ENCODE data around the gene CLRN1.

Gene CLRN1

DNA sequence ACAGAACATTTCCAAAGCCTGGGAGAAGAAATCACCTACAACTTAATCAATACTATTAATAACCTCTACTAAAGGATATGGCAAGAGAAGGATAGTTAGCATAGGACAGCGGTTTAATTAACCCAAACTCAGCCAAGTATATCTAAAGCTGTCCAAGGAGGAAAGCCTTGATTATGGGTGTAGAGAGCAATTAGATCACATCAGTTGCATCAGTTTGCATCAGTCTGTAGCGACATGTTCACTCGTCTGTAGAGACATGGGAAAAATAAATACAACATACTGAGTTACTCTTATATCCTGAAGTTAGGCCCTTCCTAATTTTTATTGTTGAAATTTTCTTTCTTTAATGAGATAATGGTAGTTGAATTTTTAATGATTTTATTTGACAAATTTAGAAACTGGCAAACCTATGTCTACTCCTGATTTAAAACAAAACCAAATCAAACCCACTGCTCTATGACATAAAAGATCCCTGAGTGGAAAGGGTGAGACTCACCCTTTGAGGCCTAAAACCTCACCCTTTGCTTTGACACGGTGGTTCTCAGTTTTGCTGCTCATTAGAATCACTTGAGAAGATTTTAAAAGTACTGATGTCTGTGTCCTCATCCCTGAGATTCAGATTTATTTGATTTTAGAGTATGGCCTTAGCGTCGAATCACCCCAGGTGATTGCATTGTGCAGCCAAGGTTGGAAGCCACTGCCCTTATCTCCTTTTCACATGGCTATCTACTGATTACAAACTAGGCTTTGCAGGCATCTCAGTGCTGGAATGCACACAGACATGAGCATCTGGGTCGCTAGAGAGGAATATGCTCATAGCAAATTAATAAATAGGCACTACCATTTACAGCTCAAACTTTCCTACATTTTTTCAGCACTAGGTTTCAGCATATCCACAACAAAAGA lies 2.8 kb upstream of the CLRN1 start:
- DNase-seq: no peak

DNA sequence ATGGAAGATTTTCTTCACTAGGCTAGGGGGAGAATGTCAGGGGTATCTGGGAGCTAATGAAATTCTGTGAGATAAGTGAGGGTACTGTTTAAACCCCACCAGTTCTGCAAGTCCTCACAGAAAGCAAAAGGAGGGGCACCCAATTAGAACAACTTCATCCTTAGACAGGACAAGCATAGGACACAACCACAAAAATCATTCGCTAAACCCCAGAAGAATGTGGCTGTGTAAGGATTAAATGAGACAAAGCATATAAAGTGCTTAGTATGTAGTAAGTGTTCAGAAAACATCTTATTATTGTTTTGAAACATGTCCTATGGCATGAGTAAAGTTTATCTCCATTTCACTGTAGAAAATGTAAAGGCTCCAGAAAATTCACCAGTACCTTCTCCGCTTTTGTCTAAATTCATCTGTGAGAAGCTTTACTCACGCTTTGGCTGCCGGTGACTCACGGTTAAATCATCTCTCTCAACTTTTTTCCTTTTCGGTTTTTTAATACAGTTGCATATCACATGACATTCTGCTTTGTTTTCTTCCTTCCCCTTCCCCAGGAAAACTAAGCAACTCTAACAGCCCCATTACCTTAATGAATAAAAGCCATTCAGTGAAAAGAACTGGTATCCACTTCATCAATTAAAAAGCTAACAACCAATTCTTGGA lies 1.7 kb downstream of the CLRN1 start:
- no peak for DNase-seq

- DNase-seq: no peak
These were observed 4.0 kb downstream of the CLRN1 start for GRCh38 chr3:150968341-150969035.

GRCh38 chr3:150965436-150965835 lies 7.1 kb downstream of the CLRN1 start:
- DNase-seq: no peak

GRCh38 chr3:150961949-150962348 lies 10.6 kb downstream of the CLRN1 start:
- DNase-seq: no peak

DNA sequence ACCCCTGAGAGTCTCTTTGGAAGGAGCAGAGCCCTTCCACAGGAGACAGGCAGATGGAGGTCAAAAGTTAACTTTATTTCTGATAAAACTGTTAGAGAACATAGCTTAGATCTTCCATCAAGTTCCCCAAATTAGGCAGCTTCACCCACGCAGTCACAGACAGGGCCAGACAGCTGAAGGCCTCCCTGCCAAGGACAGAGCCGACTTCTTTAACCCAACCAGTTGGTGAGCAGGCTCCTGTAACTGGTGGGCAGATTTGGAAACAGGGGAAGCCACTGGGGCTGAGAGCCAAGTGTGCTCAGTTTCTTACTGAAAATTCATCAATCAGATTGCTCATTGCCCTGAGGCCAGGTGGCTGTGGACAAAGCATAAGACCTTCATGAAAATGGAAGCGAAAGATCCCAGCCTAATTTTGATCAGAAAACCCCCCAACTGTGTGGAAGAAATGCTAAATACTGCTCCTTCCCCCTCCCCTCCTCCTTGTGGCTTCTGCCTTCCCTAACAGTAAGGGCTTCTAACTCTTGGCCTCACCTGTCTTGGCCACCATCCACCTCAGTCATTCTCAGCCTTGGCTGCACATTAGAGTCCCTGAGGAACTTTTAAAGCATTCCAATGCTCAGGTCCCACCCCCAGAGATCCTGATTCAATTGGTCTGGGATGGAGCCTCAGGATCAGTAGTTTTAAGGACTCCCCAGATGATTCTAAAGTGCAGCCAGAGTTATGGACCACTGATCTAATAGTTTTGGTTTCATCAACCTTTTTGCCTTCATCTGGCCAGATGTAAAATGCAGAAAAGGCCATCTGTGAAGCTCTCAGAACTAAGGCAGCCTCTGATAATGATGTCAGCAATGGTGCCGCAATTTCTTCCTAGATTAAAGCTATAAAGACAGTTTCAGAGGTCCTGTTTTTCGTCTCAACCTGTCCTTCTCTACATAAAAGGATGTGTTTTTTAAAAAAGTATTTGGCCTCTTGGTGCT lies 11.5 kb downstream of the CLRN1 start:
- no peak for DNase-seq

- no peak for DNase-seq
These were observed 13.8 kb downstream of the CLRN1 start for GRCh38 chr3:150958683-150959082.

DNA sequence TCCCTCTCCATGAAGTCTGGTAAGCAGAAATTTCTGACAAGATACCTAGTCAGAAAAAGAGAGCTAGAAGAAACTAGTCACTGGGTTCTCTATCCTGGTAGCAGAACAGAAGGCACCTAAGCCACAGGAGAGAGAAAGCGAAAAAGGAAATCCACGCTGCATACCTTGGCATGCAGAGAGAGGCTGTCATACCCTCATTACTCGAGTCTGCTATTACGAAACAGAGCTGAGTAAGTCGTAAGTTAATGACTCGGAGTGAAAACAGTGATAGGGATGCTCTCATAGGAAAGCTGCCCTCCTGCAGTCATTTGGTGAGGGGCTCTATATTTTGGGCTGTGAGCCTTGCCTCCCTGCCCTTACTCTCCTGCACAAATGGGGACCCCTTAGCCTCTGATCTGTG lies 16.2 kb downstream of the CLRN1 start:
- DNase-seq: no peak

- DNase-seq: no peak
These were observed 20.6 kb downstream of the CLRN1 start for GRCh38 chr3:150951923-150952322.

- DNase-seq: no peak
These were observed 27.1 kb downstream of the CLRN1 start for GRCh38 chr3:150945226-150946032.

DNA sequence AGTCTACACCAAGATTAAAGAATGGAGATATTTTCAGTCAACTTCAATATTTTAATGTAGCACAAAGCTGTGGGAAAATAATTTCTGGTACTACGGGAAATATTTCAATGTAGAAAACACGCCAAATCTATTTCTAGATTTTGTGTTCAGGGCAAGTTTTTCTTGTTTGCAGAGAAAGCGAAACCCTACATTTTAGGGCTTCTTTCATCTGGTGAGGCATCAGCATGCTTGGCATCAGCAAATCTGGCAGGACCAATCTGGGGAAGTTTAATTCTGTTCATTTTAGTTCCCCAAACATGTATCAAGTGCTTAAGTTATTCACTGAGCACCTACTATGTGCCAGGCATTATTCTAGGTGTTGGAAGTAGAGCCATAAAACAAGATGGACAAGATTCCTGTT lies 30.3 kb downstream of the CLRN1 start:
- DNase-seq: no peak

- no peak for DNase-seq
These were observed 35.8 kb downstream of the CLRN1 start for GRCh38 chr3:150936693-150937092.

DNA sequence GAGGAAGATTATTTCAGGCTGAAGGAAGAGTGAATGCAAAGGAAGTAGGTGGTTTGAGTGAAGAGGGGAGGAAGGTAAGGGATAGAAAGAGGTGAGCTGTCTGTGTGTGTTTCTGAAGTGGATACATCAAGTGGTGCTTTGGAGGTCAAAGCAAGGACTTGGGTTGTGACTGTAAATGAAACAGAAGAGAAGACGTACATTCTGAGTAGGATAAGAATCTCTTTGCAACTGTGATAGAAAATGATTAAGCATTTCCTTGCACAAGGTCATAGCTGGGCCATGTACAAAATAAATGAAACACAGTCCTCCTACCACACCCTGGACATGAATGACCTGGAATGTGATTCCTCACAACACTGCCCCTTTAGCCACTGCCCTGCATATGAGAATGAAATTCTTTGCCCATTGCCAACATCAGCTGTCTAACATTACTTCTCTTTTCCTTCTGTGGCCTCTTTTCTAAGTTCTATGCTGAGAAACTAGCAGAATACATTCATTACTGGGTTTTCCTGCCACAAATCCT lies 39.0 kb downstream of the CLRN1 start:
- no peak for DNase-seq

DNA sequence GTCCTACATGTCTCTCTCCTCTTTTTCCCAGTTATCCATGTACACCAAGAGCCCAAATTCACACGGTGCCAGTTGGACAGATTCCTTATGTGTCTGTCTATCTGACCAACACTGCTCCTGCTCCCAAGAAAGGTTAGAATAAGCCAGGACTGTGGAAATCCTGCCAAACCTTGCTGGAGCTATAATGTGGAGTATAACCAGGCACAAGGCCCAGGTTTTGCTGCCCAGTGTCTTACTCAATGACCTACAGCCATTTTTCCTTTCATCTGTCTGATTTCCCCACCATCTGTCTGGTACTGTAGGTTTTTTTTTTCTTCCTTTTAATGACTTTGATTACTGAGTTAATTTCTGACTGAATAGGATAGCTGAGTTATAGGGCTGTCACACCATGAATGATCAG lies 40.8 kb downstream of the CLRN1 start:
- no peak for DNase-seq

DNA sequence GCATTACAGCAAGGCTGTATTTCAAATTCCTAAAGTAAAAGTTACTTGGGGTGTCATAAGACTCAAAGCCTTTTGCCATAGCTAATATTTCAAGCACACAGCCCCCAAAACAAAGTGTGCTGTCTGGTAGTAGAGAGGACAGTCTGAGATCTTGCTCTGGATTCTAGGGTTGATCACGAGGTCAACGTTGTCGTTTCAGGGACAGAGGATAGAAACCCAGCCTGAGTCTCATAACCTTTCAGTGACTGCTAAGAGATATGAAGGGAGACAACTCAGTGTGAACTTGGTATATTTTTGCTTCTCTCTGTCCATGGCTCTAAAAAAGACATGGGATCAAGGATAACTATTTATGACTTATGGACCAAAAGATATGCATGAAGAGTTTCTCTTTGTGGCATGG lies 41.7 kb downstream of the CLRN1 start:
- no peak for DNase-seq

DNA sequence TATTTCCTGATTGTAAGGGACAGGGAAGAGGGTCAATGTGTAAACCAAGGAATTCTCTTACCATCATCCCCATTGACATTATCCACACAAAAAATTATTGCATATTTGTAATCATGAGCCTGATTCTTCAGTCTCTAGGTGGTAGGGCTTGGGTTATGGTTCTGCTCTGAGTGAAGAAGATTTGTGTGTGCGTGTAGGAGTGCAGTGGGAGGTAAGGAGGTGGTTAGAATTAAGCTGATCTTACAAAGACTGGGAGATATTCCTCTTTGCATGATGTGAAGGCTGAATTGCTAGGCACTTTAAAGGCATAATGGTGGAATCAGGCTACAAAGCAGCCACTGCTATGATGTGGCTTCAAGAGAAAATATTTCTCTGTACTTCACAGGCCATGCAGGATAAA lies 44.3 kb downstream of the CLRN1 start:
- DNase-seq: no peak

- no peak for DNase-seq
These were observed 46.2 kb downstream of the CLRN1 start for GRCh38 chr3:150926328-150926727.

- peak; percentile 18 for DNase-seq
These were observed 46.8 kb downstream of the CLRN1 start for GRCh38 chr3:150925751-150926201.

DNA sequence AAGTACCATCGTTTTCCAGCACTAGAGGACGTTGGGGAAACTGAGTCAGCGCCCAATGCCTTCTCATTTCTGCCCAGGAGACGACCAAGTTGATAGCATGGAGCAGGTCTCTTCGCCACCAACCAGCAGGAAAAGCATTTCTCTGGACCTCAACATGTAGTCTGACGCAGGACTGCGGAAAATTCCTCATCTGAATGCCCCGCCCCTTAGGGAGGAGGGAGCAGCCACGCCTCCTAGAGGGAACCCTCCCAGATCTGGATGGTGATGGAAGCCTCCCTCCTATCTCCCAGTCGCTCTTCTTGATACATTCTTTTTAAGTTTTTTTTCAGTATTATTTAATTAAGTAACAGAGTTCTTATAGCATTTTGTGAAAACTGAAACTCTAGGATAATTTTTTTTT lies 49.9 kb downstream of the CLRN1 start:
- no peak for DNase-seq

GRCh38 chr3:150921209-150921608 lies 51.3 kb downstream of the CLRN1 start:
- no peak for DNase-seq

DNA sequence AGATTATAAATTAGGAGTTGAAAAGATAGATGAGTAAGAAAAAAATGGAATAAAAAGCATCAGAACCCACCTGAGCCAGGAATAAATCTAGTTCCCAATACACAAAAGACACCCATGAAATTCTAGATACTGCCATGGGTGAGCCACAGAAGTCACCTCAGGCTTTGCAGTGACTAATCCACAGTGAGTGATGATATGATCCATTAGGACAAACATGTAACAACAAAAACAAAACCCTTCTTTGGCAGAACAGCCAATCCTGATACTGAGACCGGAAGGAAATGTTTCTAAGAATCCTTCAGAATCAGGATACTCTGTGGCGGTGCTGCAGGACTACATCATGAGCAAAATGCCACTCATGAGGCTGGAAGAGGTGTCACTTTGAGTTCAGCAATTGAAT lies 52.3 kb downstream of the CLRN1 start:
- DNase-seq: no peak
